GM21447 (cell line): ENCODE results near the gene PAPSS2.
"Not testable (repeated sequence)": the region's sequence is repeated elsewhere in the genome, so short reads cannot be mapped to it uniquely, and the experiment has no call there.

Experiments used
- ATAC-seq: cut with Tn5 transposase; IDR thresholded peaks from one replicate; pipeline ENCODE4 v1.9.1; 2021; ENCODE audit not compliant: unreplicated experiment

Gene PAPSS2

DNA sequence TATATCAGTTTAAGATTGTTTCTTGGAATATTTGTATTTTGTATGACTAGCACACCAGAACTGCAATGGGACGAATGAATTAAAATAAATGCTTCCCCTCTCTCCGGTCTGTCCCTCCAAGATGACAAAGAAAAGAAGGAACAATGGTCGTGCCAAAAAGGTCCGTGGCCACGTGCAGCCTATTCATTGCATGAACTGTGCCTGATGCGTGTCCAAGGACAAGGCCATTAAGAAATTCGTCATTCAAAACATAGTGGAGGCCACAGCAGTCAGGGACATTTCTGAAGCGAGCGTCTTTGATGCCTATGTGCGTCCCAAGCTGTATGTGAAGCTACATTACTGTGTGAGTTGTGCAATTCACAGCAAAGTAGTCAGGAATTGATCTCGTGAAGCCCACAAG lies 17.2 kb upstream of the PAPSS2 start:
- ATAC-seq: no peak

DNA sequence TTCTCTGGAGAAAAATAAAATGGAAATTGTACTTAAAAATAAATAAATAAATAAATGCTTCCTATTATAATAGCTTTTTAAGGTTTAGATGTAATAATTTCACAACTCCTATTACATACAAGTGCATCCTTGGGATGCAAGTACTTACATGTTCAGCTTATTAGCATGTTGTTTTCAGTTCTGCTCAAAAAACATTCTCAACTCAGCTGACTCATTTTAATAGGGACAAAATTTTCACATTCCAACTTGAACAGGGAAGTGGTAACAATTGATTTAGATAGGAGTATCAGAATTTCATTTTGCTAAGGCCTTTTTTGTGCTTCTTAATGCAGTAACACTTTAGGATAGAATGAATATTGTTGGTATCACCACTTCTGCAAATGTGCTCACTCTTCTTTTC lies 16.7 kb upstream of the PAPSS2 start:
- ATAC-seq: no peak

DNA sequence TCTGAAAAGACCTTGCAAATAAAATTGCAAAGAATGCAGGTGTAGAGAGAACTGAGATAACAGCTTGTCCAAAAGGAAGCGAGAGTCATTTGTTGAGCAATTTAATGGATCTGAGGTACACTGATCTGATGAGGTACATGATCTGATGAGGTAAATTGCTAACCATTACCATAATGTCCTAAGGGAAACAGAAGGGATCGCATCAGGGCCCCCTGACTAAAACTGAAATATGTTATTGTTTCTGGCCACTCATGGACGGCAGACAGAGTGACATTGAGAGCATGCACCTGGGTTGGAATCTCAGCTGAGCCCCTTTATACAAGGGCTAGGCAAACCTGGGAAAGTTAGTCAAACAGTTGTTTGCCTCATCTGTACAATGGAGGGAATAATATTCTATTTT lies 15.8 kb upstream of the PAPSS2 start:
- ATAC-seq: no peak

DNA sequence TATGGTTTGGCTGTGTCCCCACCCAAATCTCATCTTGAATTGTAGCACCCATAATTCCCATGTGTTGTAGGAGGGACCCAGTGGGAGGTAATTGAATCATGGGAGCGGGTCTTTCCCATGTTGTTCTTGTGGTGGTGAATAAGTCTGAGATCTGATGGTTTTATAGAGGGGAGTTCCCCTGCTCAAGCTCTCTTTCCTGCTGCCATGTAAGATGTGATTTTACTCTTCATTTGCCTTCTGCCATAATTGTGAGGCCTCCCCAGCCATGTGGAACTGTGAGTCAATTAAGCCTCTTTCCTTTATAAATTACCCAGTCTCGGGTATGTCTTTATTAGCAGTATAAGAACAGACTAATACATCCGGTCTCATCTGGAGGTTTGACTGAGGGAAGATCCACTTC lies 15.2 kb upstream of the PAPSS2 start:
- ATAC-seq: not testable (repeated sequence)

DNA sequence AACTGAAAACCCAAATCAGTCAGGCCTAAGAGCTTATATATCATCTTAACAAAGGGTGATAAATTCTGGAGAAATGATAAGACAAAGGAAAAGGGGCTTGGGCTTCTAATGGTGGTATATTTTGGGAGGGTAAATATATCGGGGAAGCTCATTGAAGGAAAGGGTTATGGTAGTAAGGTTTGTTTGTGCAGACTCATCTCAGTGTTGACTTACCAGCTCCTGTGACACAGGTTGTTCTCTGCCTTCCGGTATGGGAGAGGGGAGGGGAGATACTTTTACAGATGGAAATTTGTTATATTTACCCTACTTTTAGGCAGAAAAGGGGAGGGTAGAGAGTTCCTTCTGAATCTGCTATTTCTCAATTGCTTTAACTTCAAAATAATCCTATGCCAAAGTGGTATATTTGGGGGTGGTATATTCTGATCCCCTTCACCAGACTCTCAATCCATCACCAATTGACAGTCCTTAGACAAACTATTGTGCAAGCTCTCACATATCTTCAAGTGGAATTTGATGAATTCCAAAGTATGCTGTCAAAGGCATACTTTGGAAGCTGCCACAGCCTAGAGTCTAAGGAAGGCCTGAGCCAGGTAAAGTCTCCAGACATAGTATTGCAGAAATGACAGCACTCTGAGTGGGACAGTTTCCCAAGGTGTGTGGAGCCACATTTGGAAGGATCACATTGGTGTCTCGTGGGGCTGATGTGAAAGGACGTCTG lies 13.3 kb upstream of the PAPSS2 start:
- no peak for ATAC-seq

DNA sequence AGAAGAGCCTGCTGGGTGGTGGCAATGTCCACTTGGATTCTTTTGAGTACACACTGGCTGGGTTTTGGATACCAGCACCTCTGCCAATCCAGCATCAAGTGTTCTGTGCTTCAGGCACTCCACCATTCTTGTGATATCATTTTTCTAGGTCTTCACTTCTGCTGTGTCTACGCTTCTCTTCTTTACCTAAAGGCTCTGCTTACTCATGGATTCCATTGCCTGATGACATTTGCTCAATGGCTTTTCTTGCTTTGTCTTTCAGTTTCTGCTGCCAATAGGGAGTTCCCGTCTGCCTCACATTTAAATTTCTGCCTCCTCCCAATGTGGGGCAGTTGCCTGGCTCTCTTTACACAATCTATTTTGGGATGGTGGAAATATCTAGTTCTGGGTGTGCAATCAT lies 12.7 kb upstream of the PAPSS2 start:
- no peak for ATAC-seq

DNA sequence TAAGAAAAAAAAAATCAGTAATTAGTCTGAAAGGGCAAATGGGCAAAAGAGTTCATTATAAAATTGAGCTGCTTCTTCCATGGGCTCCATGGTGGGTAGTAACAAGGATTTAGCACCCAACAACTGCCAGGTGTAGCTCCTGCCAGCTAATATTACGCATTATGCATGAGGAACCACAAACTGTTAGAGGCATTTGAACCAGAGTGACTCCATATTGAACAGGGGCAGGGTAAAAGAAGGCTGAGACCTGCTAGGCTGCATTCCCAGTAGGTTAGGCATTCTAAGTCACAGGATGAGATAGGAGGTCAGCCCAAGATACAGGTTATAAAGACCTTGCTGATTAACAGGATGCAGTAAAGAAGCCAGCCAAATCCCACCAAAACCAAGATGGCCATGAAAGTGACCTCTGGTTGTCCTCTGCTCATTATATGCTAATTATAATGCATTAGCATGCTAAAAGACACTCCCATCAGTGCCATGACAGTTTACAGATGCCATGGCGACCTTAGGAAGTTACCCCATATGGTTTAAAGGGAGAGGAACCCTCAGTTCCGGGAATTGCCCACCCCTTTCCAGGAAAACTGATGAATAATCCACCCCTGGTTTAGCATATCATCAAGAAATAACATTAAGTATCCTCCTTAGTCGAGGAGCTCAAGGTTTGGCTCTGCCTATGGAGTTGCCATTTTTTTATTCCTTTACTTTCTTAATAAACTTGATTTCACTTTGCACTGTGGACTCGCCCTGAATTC lies 8.7 kb upstream of the PAPSS2 start:
- no peak for ATAC-seq

DNA sequence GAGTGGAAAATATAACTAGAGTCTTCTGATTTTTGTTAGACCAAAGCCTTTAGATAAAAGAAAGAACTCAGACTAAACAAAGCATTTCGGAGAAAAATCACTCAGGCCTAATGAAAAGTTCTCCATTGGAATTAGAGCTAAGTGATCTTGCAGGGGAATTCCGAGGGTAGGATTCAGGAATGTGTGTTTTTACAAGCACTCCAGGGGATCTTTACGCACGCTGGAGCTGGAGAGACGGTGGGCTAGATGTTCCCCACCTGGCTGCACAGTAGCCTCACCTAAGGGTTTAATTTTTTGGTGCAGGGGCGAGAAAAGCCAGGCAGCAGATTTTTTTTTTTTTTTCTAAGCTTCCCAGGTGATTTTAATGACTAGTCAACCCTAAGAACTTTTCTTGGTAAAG lies 7.9 kb upstream of the PAPSS2 start:
- no peak for ATAC-seq

DNA sequence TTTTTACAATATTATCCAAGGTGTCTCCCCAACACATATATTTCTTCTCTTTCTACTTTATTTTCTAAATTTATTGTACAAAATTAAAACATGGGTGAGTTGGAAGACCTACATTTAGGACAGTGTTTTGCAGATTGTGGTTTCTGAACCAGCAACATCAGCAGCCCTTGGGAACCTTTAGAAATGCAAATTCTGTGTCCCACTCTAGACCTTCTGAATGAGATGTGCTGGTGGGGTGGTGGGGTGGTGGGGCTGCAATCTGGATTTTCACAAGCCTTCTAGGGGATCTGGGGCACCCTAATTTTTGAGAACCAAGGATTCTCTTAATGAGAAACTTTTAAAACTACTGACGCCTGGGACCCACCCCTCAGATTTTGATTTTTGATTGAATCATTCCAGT lies 7.4 kb upstream of the PAPSS2 start:
- no peak for ATAC-seq

DNA sequence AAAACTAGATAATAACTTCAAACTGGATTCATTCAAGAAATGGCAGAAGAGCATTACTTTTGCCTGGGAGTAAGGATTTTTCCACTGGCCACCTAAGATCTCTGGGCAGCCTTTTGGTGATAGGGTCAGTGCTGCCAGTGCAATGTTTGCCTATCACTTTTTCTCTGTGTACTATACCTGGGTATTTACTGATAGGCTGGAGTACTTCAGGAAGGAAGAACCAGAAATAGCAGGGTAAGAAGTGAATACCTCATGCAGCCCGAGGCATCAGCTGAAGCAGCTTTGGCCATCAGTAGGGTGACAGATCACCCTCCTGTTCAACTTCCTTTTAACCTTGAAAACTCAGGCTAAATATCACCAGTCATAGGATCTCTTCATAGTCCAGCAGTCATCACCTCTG lies 5.5 kb upstream of the PAPSS2 start:
- no peak for ATAC-seq

DNA sequence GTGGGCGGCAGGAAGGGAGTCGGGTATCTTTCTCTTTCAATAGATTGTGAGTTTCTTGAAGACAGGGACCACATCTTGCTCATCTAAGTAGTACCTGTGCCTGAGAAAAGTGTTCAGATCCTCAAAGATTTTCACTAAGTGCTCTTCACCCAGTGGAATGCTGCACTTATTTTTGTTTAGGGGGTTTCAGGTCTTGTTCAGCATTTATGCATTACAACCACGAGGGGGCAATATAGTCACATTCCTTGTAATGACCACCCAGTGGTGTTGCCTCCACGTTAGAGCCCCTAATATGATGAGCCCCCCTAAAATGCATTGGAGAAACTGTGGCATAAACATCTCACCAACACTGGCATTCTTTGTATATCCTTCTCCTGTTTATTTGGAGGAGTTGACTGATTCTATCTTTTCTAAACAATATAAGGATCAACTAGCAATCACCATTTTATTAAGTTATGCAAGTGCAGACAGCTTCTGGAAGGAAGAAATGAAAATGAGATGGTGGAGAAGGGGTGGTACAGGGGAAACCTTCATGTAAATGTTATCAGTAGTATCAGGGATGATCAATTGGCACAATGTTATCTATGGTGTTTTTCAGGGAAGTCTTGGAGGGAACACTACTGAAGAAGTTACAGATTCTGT lies 3.1 kb upstream of the PAPSS2 start:
- no peak for ATAC-seq

DNA sequence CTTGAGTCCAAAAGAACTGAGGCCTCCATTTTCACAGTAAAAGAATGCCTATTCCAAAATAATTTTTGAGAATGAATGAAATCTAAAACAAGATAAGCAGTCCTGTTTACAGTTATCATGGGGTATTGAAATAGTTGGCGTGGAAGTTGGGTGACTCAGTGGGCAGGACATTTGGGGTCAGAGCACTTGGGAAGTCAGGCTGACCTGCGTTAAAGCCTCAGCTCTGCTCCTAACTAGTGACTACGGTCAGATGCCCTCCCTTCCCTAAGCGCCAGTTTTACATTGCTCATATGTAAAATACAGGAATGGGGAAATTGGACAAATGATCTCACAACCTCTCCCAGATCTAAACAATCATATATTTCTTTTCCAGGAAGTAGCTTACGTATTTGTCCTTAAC lies 2.3 kb upstream of the PAPSS2 start:
- no peak for ATAC-seq

DNA sequence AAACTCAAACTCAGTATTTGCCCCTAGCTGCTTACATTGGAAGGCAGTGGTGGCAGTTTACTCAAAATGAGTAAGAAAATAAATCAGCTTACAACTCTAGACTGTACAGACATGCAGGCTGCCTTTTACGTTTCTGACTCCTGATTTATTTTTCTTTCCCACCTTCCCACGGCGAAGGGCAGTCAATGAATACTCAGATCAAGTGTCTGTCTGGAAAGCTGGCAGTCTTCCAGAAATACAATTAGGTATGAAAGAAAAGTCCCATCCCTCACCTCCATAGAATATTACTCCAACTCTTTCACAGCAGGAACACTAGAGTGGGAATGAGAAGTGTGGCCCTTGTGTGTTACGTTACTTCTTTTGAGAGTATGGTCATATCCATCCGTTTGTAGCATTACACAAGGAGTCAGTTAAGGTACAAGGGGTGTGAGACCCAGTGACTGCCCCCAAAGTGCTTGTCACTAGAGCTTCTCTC lies 1.3 kb upstream of the PAPSS2 start:
- ATAC-seq: no peak

DNA sequence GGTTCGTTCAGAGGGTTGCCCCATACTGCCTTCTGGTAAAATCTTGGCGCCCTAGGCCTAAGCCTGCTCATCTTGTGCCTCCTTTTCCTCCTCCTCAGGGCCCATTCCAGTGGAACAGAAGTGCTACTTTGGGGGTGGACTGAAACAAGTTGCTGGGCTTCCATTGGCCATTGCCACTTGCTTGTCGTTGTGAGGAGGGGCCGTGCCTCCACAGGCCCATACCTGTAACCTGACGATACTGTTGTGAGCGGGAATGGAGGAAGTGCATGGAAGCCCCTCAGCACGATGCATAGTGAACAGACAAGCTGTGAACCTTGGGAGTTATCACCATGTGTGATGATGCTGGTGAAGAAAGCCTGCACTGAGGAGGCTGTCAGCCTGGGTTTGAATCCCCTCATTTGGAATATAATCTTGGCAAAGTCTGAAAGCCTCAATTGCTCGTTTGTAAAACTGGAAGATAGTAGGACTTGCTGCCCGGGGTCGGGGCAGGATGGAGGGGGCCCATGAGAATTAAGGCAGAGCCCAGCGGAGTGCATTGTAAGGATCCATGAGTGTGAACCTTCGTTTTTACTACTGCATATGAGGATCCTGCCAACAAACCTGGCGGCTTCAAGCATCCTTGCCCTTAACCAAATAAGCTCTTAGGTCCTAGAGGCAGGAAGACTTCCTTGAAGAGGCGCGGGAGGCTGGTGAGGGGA lies 671 bp upstream of the PAPSS2 start:
- ATAC-seq: no peak

DNA sequence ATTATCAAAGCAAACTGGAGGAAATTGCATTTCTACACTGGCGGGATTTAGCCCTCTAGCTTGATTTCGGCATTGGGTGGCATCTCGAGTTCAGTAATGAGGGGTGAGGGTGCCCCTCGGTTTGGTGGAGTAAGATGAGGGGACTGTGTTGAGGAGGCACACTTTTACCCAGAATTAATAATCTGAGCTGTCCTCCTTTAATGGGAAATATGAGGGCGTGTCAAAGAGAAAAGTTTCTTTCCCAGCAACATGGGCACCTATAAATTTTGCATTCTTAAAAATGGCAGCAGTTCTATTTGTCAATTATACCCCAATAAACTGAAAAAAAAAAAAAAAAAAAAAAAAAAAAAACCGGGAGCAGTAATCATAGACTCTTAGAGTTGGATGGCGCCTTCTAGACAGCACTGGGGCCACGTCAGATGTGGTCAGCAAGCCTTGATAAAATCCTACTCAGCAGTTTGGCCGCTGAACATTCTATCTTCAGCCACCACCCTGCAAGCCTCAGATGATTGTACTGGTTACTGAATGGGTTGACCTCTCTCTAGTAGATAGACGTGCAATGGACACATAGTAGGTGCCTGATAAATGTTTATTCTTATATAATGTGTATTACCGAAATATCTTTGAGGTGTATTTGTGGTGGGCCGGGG lies 931 bp downstream of the PAPSS2 start:
- no peak for ATAC-seq

DNA sequence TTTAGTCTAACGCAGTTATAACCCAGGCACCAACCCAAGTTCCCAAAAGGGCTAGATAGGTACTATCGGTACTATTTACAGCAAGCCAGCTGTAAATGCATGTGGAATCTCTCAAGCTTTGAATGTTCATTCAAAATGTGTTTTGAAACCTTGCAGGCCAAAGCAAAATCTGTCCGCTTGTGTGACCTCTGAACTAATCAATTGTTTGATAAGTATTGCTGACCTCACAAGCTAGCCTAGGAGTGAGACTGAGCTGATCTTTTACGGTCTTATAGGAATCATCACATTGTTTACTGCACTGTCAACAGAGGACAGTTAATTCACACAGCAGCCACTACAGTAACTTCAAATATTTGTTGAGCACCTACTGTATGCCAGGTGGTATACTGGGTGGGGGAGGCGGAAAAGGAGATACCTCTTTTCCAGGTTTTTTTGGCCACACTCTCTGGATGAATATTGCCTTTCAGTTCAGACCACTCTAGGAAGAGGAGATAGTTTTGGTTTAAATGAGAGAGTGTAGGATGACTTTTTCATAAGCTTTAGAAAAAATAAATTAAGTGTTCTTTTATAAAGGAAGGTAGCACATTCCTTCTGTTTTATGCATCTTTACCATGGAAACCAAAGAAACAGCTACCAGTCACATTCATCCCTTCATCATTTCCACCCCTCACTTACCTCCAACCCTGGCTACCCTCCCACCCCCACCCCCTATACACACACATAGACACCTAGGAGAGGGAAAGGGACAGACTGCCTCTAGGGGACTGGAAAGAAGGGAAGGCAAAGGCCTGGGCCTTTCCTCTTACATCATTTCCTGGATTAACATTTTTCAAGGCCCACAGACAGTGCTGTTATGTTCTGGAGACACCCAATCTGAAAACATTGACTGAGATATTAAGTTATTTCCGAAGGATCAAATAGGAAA lies 2.4 kb downstream of the PAPSS2 start:
- no peak for ATAC-seq

DNA sequence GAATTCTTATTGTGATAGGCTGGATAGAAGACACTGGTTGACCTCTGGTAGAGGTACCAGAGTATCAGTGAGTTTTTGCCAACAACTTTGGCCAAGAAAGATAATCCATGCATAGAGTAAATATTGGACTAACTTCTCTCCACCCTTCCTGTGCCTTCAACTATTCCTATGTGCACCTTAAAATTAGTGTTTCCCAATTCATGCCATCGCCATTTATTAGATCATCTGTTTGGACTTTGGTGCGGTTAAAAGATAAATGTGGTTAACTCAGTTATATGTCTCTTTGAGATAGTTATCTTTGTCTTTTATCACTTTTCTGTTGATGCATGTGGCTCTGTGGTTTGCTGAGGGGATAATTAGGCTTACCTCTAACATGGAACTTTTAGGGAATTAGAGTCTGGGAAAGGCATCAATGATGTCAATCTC lies 4.6 kb downstream of the PAPSS2 start:
- no peak for ATAC-seq

DNA sequence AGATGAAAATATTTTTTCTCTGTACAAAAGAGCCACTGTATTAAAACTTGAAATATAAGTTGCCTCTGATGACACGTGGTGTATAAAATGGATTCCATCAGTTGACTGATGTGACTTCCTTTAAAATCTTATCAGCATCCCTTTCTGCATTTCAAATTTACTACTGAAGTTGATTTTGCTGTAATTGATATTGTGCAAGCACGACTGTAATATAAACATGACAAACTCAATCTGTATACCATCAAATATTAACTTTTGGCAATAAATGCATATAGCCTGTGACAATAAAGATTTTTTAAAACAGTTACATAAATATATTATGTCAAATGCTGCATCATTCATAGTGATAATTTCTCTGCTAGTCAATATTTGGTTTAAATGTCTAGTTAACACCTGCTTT lies 7.8 kb downstream of the PAPSS2 start:
- no peak for ATAC-seq

DNA sequence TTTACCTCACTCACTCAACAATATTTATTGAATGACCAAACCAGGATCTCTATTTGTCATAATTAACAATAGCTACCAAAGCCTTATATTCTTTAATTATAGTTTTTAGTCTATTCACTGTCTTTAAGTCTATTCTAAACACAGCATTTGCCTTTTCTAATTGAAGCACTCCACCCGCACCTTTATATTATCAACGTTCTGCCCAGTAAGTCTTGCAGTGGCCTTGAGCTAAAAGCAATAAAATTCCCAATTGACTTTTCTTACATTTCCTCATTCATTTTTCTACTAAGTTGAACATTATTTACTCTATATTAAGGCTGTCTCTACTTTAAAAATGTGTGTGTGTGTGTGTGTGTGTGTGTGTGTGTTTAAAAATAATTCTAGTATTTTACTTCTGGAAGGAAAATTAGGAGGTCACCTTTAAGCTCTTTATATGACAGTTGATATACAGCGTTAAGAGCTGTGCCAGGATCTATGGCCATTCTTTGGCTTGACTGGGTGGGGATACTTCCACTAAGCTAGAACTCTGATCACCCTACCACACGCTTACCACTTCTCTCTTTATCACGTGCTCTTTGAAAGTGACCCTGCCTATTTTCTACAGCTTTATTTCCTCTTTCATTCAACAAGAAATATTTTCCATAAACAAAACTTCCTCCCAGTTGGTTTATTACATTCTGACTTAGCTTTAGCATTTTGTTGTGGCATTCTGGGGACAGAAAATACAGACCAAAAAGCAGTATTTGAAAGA lies 8.8 kb downstream of the PAPSS2 start:
- no peak for ATAC-seq
